OCI-LY7 (cell line): ENCODE data around the gene FAM163A.

Experiments
- EZH2phosphoT487 ChIP-seq: fragments of 200-600 bp; sonication (generic); IDR thresholded peaks from 2 replicates; pipeline ENCODE4 v1.6.1; 2018; ENCODE audit warnings: low read depth, borderline replicate concordance, mild to moderate bottlenecking, mixed run types, antibody characterized with exemption, low read length, moderate library complexity, mixed read lengths
- TF ChIP-seq, protein P1 (sequence below): fragments of 200-600 bp; sonication (generic); conservative IDR thresholded peaks from 2 replicates; pipeline ENCODE4 v1.5.1; 2014; ENCODE audit warnings: mild to moderate bottlenecking, antibody characterized with exemption, low read length, moderate library complexity, mixed read lengths

DNA sequence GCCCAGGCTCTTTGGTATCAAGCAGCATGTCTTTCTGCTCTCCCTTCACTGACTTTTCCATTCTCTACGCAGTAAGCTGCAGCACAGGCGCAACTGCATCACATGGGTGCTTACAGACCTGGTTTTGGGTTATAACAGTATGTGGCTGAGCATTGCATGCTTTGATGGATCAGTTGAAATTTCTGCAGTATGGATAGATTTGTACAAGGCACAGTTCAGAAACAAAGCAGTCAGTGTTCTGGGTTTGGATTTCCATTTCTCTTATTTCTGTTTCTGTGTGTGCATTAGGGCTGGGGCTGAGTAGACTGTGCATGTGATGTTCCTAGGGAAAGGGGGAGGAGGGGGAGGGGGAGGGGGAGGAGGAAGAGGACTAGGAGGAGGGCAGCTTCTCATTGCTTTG, 4.5 kb downstream of the FAM163A start:
- TF ChIP-seq, protein P1, sequence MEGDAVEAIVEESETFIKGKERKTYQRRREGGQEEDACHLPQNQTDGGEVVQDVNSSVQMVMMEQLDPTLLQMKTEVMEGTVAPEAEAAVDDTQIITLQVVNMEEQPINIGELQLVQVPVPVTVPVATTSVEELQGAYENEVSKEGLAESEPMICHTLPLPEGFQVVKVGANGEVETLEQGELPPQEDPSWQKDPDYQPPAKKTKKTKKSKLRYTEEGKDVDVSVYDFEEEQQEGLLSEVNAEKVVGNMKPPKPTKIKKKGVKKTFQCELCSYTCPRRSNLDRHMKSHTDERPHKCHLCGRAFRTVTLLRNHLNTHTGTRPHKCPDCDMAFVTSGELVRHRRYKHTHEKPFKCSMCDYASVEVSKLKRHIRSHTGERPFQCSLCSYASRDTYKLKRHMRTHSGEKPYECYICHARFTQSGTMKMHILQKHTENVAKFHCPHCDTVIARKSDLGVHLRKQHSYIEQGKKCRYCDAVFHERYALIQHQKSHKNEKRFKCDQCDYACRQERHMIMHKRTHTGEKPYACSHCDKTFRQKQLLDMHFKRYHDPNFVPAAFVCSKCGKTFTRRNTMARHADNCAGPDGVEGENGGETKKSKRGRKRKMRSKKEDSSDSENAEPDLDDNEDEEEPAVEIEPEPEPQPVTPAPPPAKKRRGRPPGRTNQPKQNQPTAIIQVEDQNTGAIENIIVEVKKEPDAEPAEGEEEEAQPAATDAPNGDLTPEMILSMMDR, result no peak
- no peak for TF ChIP-seq EZH2phosphoT487
